GM18520 (cell line): Measurements from ENCODE around the gene NAPEPLD.
A peak's percentile ranks its signal among the peaks of the same experiment; 100 is the strongest.
"Not testable (repeated sequence)": the region's sequence is repeated elsewhere in the genome, so short reads cannot be mapped to it uniquely, and the experiment has no call there.

ENCODE experiments used
- ATAC-seq: cut with Tn5 transposase; IDR thresholded peaks from one replicate; pipeline ENCODE4 v1.9.1; 2021; ENCODE audit not compliant: unreplicated experiment

Gene NAPEPLD

DNA sequence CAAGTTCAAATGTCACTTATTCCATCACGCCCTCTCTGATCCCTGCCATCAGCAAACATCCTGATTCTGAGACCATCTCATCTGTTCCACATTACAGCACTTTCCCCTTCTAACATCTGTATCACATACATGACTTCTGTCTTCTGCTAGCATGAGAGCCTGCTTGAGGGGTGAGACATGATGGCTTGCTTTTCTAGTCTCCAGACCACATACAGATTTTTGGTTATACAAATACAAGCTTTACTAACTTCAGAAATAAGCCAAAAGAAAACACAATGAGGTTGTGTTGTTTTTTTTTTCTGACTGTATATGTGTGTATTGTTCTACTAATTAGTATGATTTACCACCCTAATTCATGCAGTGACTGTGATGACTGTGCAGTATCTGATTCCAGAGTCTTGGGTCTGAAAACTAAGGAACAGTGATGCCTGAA is 34.3 kb downstream of the NAPEPLD start:
- no peak for ATAC-seq

DNA sequence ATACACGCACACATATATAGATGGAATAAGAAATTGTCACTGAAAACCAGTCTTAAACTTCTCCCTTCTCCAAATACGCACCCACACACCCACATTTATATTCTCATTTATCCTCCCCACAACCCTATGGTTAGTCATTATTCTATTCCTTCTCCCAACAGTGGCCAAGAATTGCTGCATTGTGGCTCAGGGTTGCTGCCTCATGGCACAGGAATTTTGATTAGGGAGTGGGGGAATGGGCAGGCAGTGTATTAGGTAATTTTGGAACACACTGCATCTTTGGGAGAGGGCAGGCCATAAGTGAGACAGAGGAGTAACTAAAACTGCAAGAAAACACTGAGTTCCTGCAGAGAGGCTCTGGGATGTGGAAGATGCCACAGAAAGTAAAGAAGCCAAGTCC is 35.7 kb downstream of the NAPEPLD start:
- no peak for ATAC-seq

DNA sequence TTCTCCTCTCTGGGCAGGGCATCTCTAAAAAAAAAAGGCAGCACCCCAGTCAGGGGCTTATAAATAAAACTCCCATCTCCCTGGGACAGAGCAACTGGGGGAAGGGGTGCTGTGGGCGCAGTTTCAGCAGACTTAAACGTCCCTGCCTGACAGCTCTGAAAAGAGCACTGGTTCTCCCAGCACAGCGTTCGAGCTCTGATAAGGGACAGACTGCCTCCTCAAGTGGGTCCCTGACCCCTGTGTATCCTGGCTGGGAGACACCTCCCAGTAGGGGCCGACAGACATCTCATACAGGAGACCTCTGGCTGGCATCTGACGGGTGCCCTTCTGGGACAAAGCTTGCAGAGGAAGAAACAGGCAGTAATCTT is 42.2 kb downstream of the NAPEPLD start:
- not testable (repeated sequence) for ATAC-seq

DNA sequence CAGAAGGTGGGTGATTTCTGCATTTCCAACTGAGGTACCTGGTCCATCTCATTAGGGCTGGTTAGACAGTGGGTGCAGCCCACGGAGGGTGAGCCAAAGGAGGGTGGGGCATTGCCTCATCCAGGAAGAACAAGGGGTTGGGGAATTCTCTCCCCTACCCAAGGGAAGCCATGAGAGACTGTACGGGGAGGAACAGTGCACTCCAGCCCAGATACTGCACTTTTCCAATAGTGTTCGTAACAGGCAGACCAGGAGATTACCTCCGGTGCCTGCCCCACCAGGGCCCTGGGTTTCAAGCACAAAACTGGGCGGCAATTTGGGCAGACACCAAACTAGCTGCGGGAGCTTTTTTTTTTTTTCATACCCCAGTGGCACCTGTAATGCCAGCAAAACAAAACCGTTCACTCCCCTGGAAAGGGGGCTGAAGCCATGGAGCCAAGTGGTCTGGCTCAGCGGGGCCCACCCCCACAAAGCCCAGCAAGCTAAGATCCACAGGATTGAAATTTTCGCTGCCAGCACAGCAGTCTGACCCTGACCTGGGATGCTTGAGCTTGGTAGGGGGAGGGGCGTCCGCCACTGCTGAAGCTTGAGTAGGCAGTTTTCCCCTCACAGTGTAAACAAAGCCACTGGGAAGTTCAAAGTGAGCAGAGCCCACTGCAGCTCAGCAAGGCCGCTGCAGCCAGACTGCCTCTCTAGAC is 42.7 kb downstream of the NAPEPLD start:
- ATAC-seq: no peak

DNA sequence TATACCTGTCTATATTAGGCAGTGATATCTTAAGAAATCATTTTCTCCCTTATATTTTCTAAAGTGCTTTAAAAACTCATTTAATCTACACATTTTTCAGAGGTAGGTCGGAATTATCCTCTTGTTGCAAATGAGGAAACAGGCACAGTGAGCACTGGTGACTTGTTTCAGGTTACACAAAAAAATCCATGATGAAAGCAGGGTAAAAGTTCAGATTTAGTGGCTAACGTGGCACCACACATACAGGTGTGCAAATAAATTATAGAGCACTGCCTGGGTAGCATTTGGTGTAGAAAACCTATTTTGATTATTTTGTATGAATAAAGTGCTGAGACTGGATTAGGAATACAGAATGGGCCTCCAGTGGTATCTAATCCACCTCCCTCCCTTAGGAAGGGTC is 47.4 kb downstream of the NAPEPLD start:
- ATAC-seq: no peak

DNA sequence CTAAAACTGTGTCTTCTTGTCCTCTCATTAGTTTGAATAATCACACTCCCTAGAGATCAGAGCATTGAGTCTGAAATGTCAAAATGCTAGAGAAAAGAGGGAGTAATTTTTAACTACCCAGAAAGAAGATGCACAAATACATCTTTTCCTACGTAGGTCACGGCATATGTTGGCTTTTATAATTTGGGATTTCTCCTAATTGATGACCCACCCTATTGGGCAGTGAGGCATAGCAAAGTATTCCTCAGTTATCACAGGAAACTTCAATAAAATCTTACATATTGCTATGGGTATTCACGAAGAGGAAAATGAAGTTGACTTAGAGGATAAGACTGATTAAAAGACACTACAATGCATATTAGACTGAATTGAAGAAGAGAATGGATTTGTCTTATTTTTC is 48.6 kb downstream of the NAPEPLD start:
- ATAC-seq: no peak

DNA sequence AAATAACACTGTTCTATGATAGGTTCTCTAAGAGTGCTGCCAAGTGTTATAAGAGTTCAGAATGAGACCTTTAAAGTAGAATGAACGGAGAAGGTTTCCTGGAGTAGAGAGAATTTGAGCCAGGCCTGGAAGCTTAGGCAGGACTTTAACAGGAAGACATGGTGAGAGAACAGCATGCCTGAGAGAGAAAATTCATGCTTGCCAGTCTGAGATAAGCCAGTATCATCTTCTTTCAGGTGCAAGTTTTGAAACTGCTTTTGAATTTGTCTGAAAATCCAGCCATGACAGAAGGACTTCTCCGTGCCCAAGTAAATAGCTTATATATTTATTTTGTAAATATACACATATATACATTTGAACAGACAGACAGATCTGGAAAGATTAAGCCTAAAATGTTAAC is 51.9 kb downstream of the NAPEPLD start:
- ATAC-seq: no peak

DNA sequence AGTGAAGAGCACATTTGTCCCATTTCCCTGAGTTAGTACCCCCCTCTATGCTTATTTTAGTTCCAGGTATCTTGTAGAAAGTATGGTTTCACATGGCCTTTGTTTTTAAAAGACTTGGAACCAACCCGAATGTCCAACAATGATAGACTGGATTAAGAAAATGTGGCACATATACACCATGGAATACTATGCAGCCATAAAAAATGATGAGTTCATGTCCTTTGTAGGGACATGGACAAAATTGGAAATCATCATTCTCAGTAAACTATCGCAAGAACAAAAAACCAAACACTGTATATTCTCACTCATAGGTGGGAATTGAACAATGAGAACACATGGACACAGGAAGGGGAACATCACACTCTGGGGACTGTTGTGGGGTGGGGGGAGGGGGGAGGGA is 53.3 kb downstream of the NAPEPLD start:
- not testable (repeated sequence) for ATAC-seq

DNA sequence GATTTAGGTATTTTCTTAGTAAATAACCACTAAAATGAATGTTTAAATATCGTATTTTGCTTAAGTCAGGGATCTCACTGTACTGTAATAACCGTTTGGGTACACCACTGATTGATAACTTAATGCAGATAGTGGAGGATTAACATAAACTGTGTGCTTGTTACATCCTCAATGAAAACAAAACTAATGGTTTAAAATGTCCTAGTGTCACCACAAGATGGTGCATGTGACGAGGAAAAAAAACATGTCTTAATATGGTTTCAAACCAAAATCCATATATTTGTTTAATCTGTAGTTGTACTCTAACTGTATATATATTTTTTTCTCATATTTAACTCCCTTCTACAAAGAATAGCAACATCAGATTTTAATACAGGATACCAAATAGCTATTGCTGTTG is 54.8 kb downstream of the NAPEPLD start:
- ATAC-seq: no peak

DNA sequence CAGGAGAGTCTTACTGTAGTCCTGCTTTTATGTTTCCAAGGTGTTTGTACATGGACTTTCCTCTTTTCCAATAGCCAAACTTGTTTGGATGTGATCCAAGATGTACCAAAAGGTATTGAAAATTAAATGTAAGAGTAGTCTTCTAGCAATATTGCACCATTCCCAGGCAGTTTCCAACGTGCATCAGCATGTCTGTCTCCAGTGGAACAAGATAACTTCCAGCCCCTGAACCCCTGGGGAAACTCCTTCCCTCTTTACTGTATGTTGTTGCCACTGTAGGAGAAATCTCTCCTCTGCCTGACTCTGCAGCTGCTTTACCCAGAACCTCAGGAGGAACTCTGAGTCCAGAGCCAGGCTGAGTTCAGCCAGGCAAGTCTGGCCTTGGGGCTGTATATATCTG is 55.5 kb downstream of the NAPEPLD start:
- ATAC-seq: no peak

DNA sequence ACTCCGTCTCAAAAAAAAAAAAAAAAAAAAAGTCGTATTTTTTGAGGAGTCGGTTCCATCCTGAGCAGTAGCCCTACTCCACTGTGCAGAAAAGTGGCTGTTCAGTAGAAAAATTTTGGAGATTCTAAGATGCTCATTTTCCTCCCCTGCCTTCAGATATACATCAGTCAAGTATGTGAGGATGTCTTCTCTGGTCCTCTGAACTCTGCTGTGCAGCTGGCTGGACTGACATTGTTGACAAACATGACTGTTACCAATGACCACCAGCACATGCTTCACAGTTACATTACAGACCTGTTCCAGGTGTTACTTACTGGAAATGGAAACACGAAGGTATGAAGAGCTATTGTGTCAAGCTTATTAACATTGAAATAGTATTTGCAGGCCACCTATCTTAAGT is 56.6 kb downstream of the NAPEPLD start:
- not testable (repeated sequence) for ATAC-seq

DNA sequence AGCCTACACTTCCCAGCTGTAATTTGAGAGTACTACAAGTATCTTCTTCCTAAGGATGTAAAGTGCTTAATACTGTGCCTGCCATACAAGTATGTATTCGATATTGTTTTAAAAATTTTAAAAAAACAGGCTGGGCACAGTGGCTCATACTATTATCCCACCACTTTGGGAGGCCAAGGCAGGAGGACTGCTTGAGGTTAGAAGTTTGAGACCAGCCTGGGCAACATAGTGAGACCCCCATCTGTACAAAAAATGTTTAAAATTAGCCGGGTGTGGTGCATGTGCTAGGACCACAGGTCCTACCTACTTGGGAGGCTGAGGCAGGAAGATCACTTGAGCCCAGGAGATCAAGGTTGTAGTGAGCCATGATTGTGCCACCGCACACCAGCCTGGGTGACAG is 65.7 kb downstream of the NAPEPLD start:
- no peak for ATAC-seq

DNA sequence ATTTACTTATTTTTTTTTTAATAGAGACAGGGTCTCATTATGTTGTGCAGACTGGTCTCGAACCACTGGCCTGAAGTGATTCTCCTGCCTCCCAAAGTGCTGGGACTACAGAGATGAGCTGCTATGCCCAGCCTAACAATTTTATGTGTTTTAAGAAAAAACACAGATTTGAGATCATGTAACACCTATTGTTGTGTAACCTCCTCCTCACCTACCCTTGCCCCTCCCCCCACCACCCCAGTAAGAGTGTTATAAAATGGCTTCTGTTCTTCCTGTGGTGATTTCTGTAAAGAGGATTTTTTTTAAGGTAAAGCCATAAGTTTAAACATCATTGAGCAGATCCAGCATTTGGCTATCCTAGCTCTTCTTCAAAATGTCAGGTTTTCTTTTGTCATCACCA is 66.4 kb downstream of the NAPEPLD start:
- ATAC-seq: no peak

DNA sequence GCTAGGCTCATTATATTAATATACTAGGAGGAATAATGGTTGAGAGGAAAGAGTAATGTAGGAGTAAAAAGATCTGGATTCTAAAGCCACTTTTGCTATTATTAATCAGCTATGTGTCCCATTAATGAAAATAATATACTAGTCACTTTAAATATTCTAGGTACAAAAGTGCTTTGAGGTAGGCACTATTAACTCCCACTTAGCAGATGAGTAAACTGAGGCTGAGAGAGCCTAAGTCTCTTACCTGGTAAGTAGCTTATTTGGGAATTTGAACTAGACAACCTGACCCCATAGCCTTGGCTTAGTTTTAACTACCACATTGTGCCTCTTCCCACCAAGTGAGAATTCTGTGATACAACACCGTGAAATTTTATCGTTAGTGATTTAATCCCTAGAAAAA is 68.0 kb downstream of the NAPEPLD start:
- no peak for ATAC-seq

DNA sequence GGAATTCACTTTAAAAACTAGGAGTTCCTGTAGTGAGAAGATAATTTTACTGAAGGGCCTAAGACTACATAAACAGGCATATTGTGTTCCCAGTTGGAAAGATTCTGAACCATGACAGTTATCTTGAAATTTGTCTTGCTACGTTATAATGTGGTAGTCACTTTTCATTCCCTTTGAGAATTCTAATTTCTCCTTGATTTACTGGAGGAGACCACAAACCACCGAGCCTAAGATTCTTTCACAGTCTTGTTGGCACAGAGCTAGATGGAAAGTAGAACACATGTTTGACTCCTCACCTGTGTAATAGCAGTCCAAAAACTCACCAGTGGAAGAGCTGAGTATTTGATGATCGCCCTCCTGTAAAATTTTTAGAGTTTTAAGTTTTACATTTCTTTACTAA is 69.1 kb downstream of the NAPEPLD start:
- no peak for ATAC-seq

DNA sequence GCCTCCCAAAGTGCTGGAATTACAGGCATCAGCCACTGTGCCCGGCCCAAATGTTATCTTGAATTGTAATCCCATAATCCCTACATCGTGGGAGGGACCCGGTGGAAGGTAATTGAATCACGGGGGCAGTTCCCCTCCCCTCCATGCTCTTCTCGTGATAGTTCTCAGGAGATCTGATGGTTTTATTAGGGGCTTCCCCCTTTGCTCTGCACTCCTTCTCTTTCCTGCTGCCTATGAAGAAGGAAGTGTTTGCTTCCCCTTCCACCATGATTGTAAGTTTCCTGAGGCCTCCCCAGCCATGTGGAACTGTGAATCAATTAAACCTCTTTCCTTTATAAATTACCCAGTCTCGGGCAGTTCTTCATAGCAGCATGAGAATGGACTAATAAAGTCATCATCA is 70.7 kb downstream of the NAPEPLD start:
- ATAC-seq: not testable (repeated sequence)

DNA sequence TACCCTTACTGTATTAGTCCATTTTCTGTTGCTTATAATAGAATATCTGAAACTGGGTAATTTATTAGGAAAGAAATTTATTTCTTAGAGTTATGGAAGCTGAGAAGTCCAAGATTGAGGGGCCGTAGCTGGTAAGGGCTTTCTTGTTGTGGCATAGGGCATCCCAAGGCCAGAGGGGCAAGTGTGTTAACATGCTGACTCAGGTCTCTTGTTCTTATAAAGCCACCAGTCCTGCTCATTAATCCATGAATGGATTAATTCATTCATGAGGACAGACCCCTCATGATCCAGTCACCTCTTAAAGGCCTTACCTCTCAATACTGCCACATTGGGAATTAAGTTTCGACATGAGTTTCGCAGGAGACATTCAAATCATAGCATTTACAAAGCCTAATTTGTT is 71.6 kb downstream of the NAPEPLD start:
- ATAC-seq: no peak

DNA sequence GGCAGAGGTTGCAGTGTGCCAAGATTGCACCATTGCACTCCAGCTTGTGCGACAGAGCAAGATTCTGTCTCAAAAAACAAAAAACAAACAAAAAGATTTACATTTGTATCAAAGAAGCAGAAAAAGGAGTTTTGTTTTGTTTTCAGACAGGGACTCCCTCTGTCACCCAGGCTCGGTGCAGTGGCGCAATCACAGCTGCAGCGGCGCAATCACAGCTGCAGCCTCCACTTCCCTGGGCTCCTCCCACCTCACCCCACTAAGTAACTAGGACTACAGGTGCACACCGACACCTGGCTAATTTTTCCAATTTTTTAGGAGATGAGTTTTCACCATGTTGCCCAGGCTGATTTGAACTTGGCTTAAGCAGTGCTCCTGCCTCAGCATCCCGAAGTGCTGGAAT is 72.1 kb downstream of the NAPEPLD start:
- no peak for ATAC-seq

DNA sequence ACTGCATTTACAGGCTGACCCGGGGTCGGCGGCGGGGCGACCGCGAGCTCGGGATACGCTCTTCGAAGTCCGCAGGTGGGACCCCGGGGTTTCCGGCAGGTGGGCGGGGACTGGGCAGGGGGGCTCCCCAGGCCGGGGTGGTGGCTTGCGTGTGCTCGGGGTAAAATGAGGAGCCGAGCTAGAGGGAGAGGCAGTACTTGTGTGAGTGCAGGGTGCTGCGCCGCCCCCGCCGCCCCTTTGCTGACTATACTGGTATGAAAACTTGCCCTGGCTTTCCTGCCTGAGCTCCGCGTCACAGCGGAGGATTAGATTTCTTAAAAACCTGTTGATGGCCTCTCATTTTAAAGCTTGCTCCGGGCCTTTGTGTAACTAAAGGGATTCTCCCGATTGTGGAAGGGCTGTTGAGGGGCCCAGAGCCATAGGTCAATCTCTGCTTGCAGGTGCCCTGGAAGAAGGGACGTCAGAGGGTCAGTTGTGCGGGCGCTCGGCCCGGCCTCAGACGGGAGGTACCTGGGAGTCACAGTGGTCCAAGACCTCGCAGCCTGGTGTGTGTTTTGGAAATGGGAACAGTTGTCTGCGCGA is 73.5 kb downstream of the NAPEPLD start:
- peak; percentile 19 for ATAC-seq

DNA sequence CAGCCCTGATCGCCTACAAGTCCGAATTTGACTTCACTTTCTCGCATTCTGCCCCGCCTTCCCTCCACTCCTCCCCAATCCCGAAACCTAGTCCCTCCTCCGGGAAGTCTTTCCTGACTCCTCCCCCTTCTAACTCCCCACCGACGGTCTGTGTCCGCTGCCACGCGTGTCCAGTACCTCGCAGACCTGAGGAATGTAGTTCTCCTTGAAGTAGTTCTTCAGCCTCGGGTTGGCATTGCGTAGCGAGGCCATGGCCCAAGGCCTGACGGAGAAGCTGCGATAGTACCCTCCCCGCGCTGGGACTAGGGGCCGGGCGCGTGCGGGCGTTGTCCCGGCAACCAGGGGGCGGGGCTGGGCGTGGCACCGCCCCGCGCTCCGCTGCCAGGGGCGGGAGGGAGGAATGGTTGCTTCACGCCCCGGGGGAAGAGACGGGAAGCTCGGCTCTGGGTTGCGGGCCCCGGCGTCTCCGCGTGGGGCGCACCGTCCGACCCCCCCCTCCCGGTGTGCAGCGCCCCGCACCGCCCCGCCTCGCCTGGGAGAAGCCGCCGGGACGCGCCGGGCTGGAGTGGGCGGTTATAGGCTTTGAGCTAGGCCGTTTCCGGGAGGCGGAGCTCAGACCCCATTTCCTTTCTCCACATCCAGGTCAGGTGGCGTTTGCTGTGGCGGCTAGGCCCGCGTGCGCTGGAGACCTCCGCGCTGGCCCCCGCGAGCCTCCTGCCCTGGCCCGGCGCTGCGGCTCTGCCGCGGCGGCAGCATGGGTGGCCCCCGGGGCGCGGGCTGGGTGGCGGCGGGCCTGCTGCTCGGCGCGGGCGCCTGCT is 74.2 kb downstream of the NAPEPLD start, which contains the start of the genes ARMC10 and FBXL13:
Gene ARMC10 (plus strand): TSS at position 622 of the 818 bp plus-strand sequence. CDS start 133 bp downstream, at position 755.
Gene FBXL13 (minus strand): TSS at position 278 of the 818 bp plus-strand sequence.
- peak; percentile 81 for ATAC-seq

DNA sequence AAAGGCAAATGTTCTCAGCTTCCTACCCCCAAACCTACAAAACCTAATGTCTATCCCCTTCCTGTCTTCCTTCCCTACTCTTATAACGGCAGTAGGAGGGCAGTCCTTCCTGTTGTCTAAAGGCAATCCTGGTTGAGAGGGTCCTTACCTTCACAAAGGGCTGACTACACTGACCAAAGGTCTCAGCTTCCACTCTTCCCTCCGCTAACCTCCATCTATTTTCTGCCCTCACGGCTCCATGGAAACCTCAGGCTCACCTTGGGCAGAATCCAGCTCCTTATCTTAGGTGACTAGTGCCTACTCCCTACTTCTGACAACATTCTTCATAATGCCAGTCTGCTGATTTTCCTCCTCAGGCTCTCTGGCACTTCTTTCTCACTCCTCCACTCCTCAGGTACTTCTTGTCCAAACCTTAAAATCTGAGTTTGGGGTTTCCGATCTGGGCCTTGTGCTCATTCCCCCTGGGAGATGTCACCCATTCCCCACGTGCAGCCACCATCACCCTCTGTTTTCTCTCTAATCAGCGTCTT is 74.8 kb downstream of the NAPEPLD start:
- no peak for ATAC-seq

DNA sequence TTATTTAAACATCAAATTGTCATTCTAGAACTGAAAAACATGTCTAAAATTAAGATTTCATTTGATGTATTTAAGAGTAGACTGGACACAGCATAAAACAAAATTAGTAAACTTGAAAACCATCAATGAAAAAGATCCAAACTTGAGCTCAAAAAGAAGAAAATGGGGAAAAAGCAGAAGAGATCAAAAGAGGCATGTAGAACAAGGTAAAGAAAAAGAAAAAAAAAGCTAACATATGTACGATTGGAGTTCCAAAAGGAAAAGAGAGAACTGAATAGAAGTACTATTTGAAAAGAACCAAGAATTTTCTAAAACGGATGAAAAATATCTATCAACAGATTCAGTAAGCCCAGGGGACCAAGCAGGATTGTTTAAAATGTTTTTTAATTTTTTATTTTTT is 77.9 kb downstream of the NAPEPLD start:
- no peak for ATAC-seq
